ENCODE results near the gene GALNT3.

GALNT3 gene

GRCh38 chr2:165718610-165719210, 75.3 kb downstream of the GALNT3 start:
- DNase-seq, result no peak

- no peak for DNase-seq
These were observed 78.0 kb downstream of the GALNT3 start for GRCh38 chr2:165716091-165716490.

GRCh38 chr2:165706960-165707487, 87.0 kb downstream of the GALNT3 start:
- DNase-seq, result no peak

GRCh38 chr2:165701147-165701546, 92.9 kb downstream of the GALNT3 start:
- no peak for DNase-seq

GRCh38 chr2:165700531-165700930, 93.5 kb downstream of the GALNT3 start:
- DNase-seq, result no peak

- no peak for DNase-seq
These were observed 94.1 kb downstream of the GALNT3 start for GRCh38 chr2:165699946-165700345.

- no peak for DNase-seq
These were observed 95.6 kb downstream of the GALNT3 start for GRCh38 chr2:165698444-165698884.

- DNase-seq, result no peak
These were observed 96.2 kb downstream of the GALNT3 start for GRCh38 chr2:165697748-165698443.

All from activated effector memory CD4-positive, alpha-beta T cell treated with anti-CD3 and anti-CD28 coated beads, Interleukin-2, amount 50 U/mL, for 16 hours (primary cell).